ENCODE data around the gene CHD1.

Gene CHD1

GRCh38 chr5:98902733-98903132 lies 26.1 kb downstream of the CHD1 start:
- no peak overlapping the region for H3K4me3 ChIP-seq (ENCODE audit: insufficient read depth, low read depth, low read length)
- peaks cover 40% of the 10 kb centered on the region for H3K36me3 ChIP-seq (ENCODE audit: control insufficient read depth, insufficient read depth, low read length)
- H3K27me3 ChIP-seq (ENCODE audit: control insufficient read depth, insufficient read depth, low read length, poor library complexity, severe bottlenecking): no peaks in the 10 kb centered on the region
- WGBS, 2 experiments: 100% methylated on average over 1 of the region's 1 CpG; no CpG with 5 or more reads in 1 of the 2 experiments
- no peaks in the 10 kb centered on the region for H3K4me1 ChIP-seq (ENCODE audit: control insufficient read depth, insufficient read depth, low read length)
- no peak overlapping the region for H3K27ac ChIP-seq (ENCODE audit: insufficient read depth, low read depth, low read length, poor library complexity, severe bottlenecking)
- H3K9me3 ChIP-seq (ENCODE audit: control insufficient read depth, low read length): no peaks in the 10 kb centered on the region

GRCh38 chr5:98899456-98899855 lies 29.4 kb downstream of the CHD1 start:
- H3K27me3 ChIP-seq (ENCODE audit: control insufficient read depth, insufficient read depth, low read length, poor library complexity, severe bottlenecking): no peaks in the 10 kb centered on the region
- peaks cover 51% of the 10 kb centered on the region for H3K36me3 ChIP-seq (ENCODE audit: control insufficient read depth, insufficient read depth, low read length)
- no peaks in the 10 kb centered on the region for H3K4me1 ChIP-seq (ENCODE audit: control insufficient read depth, insufficient read depth, low read length)
- no peaks in the 10 kb centered on the region for H3K9me3 ChIP-seq (ENCODE audit: control insufficient read depth, low read length)
- H3K27ac ChIP-seq (ENCODE audit: insufficient read depth, low read depth, low read length, poor library complexity, severe bottlenecking): no peak overlapping the region
- no peak overlapping the region for H3K4me3 ChIP-seq (ENCODE audit: insufficient read depth, low read depth, low read length)

GRCh38 chr5:98898743-98899142 lies 30.1 kb downstream of the CHD1 start:
- Histone ChIP-seq H3K4me1 (ENCODE audit: control insufficient read depth, insufficient read depth, low read length) (no peaks in the 10 kb centered on the region), H3K36me3 (ENCODE audit: control insufficient read depth, insufficient read depth, low read length) (peaks cover 52% of the 10 kb centered on the region), H3K9me3 (ENCODE audit: control insufficient read depth, low read length) (no peaks in the 10 kb centered on the region), H3K4me3 (ENCODE audit: insufficient read depth, low read depth, low read length) (no peak overlapping the region), H3K27ac (ENCODE audit: insufficient read depth, low read depth, low read length, poor library complexity, severe bottlenecking) (no peak overlapping the region), H3K27me3 (ENCODE audit: control insufficient read depth, insufficient read depth, low read length, poor library complexity, severe bottlenecking) (no peaks in the 10 kb centered on the region)

- no peaks in the 10 kb centered on the region for H3K27me3 ChIP-seq (ENCODE audit: control insufficient read depth, insufficient read depth, low read length, poor library complexity, severe bottlenecking)
- no CpG with 5 or more reads among the region's 1 CpG for WGBS, 2 experiments
- no peak overlapping the region for H3K4me3 ChIP-seq (ENCODE audit: insufficient read depth, low read depth, low read length)
- H3K36me3 ChIP-seq (ENCODE audit: control insufficient read depth, insufficient read depth, low read length): peaks cover 34% of the 10 kb centered on the region
- H3K4me1 ChIP-seq (ENCODE audit: control insufficient read depth, insufficient read depth, low read length): no peaks in the 10 kb centered on the region
- H3K27ac ChIP-seq (ENCODE audit: insufficient read depth, low read depth, low read length, poor library complexity, severe bottlenecking): no peak overlapping the region
- H3K9me3 ChIP-seq (ENCODE audit: control insufficient read depth, low read length): no peaks in the 10 kb centered on the region
Measured at GRCh38 chr5:98891591-98891990, 37.2 kb downstream of the CHD1 start.

GRCh38 chr5:98880598-98880997 lies 48.2 kb downstream of the CHD1 start:
- Histone ChIP-seq H3K4me1 (ENCODE audit: control insufficient read depth, insufficient read depth, low read length) (no peaks in the 10 kb centered on the region), H3K27me3 (ENCODE audit: control insufficient read depth, insufficient read depth, low read length, poor library complexity, severe bottlenecking) (no peaks in the 10 kb centered on the region), H3K27ac (ENCODE audit: insufficient read depth, low read depth, low read length, poor library complexity, severe bottlenecking) (no peak overlapping the region), H3K4me3 (ENCODE audit: insufficient read depth, low read depth, low read length) (no peak overlapping the region), H3K36me3 (ENCODE audit: control insufficient read depth, insufficient read depth, low read length) (peaks cover 44% of the 10 kb centered on the region), H3K9me3 (ENCODE audit: control insufficient read depth, low read length) (no peaks in the 10 kb centered on the region)

- Histone ChIP-seq H3K27me3 (ENCODE audit: control insufficient read depth, insufficient read depth, low read length, poor library complexity, severe bottlenecking) (no peaks in the 10 kb centered on the region), H3K36me3 (ENCODE audit: control insufficient read depth, insufficient read depth, low read length) (peaks cover 41% of the 10 kb centered on the region), H3K4me1 (ENCODE audit: control insufficient read depth, insufficient read depth, low read length) (no peaks in the 10 kb centered on the region), H3K27ac (ENCODE audit: insufficient read depth, low read depth, low read length, poor library complexity, severe bottlenecking) (no peak overlapping the region), H3K9me3 (ENCODE audit: control insufficient read depth, low read length) (no peaks in the 10 kb centered on the region), H3K4me3 (ENCODE audit: insufficient read depth, low read depth, low read length) (no peak overlapping the region)
- 95 to 98% methylated on average over 3 of the region's 3 CpGs for WGBS, 2 experiments
Measured at GRCh38 chr5:98880151-98880550, 48.7 kb downstream of the CHD1 start.

GRCh38 chr5:98877600-98877999 lies 51.2 kb downstream of the CHD1 start:
- no peaks in the 10 kb centered on the region for H3K4me1 ChIP-seq (ENCODE audit: control insufficient read depth, insufficient read depth, low read length)
- H3K36me3 ChIP-seq (ENCODE audit: control insufficient read depth, insufficient read depth, low read length): peaks cover 31% of the 10 kb centered on the region
- no peaks in the 10 kb centered on the region for H3K27me3 ChIP-seq (ENCODE audit: control insufficient read depth, insufficient read depth, low read length, poor library complexity, severe bottlenecking)
- no peak overlapping the region for H3K4me3 ChIP-seq (ENCODE audit: insufficient read depth, low read depth, low read length)
- 91% methylated on average over 1 of the region's 2 CpGs; no CpG with 5 or more reads in 1 of the 2 experiments for WGBS, 2 experiments
- H3K27ac ChIP-seq (ENCODE audit: insufficient read depth, low read depth, low read length, poor library complexity, severe bottlenecking): no peak overlapping the region
- no peaks in the 10 kb centered on the region for H3K9me3 ChIP-seq (ENCODE audit: control insufficient read depth, low read length)

GRCh38 chr5:98872674-98873073 lies 56.1 kb downstream of the CHD1 start:
- 83 to 95% methylated on average over 4 of the region's 4 CpGs for WGBS, 2 experiments

GRCh38 chr5:98865690-98866089 lies 63.1 kb downstream of the CHD1 start:
- H3K36me3 ChIP-seq (ENCODE audit: control insufficient read depth, insufficient read depth, low read length): peaks cover 36% of the 10 kb centered on the region
- WGBS, 2 experiments: 89 to 98% methylated on average over 1 to 2 of the region's 2 CpGs
- H3K27me3 ChIP-seq (ENCODE audit: control insufficient read depth, insufficient read depth, low read length, poor library complexity, severe bottlenecking): no peaks in the 10 kb centered on the region
- H3K27ac ChIP-seq (ENCODE audit: insufficient read depth, low read depth, low read length, poor library complexity, severe bottlenecking): no peak overlapping the region
- H3K4me1 ChIP-seq (ENCODE audit: control insufficient read depth, insufficient read depth, low read length): no peaks in the 10 kb centered on the region
- H3K9me3 ChIP-seq (ENCODE audit: control insufficient read depth, low read length): no peaks in the 10 kb centered on the region
- H3K4me3 ChIP-seq (ENCODE audit: insufficient read depth, low read depth, low read length): no peak overlapping the region

More at GRCh38 chr5:98872674-98873073, 56.1 kb downstream of the CHD1 start:
- Histone ChIP-seq H3K9me3 (ENCODE audit: control insufficient read depth, low read length) (no peaks in the 10 kb centered on the region), H3K4me3 (ENCODE audit: insufficient read depth, low read depth, low read length) (no peak overlapping the region), H3K4me1 (ENCODE audit: control insufficient read depth, insufficient read depth, low read length) (no peaks in the 10 kb centered on the region), H3K27me3 (ENCODE audit: control insufficient read depth, insufficient read depth, low read length, poor library complexity, severe bottlenecking) (no peaks in the 10 kb centered on the region), H3K27ac (ENCODE audit: insufficient read depth, low read depth, low read length, poor library complexity, severe bottlenecking) (no peak overlapping the region), H3K36me3 (ENCODE audit: control insufficient read depth, insufficient read depth, low read length) (peaks cover 16% of the 10 kb centered on the region)

- Histone ChIP-seq H3K27ac (ENCODE audit: insufficient read depth, low read depth, low read length, poor library complexity, severe bottlenecking) (no peak overlapping the region), H3K9me3 (ENCODE audit: control insufficient read depth, low read length) (no peaks in the 10 kb centered on the region), H3K4me1 (ENCODE audit: control insufficient read depth, insufficient read depth, low read length) (no peaks in the 10 kb centered on the region), H3K4me3 (ENCODE audit: insufficient read depth, low read depth, low read length) (no peak overlapping the region), H3K27me3 (ENCODE audit: control insufficient read depth, insufficient read depth, low read length, poor library complexity, severe bottlenecking) (no peaks in the 10 kb centered on the region), H3K36me3 (ENCODE audit: control insufficient read depth, insufficient read depth, low read length) (no peaks in the 10 kb centered on the region)
- 86 to 95% methylated on average over 1 of the region's 1 CpG for WGBS, 2 experiments
Measured at GRCh38 chr5:98847054-98847453, 81.8 kb downstream of the CHD1 start.

GRCh38 chr5:98846520-98846919 lies 82.3 kb downstream of the CHD1 start:
- no peak overlapping the region for H3K4me3 ChIP-seq (ENCODE audit: insufficient read depth, low read depth, low read length)
- no peaks in the 10 kb centered on the region for H3K27me3 ChIP-seq (ENCODE audit: control insufficient read depth, insufficient read depth, low read length, poor library complexity, severe bottlenecking)
- H3K27ac ChIP-seq (ENCODE audit: insufficient read depth, low read depth, low read length, poor library complexity, severe bottlenecking): no peak overlapping the region
- H3K4me1 ChIP-seq (ENCODE audit: control insufficient read depth, insufficient read depth, low read length): no peaks in the 10 kb centered on the region
- H3K36me3 ChIP-seq (ENCODE audit: control insufficient read depth, insufficient read depth, low read length): no peaks in the 10 kb centered on the region
- no peaks in the 10 kb centered on the region for H3K9me3 ChIP-seq (ENCODE audit: control insufficient read depth, low read length)
- WGBS, 2 experiments: 88 to 93% methylated on average over 3 of the region's 3 CpGs
